IMR-90 (cell line): Measurements from ENCODE around the gene ARHGEF39. TPM values are rescaled to one million over a fixed set of nuclear protein-coding genes. Genes with fewer than 3 reads are reported as not detected.

Source experiments
- ATAC-seq: fragments of 200-7000 bp; cut with Tn5 transposase; 2 replicates; pipeline ENCODE4 v1.9.1; 2020; ENCODE audit warnings: low read depth, mild to moderate bottlenecking, moderate library complexity
- BruUV-seq: library from RNA; stranded (reverse); fragments of 400-500 nt; replicated peaks from 2 replicates; lab custom pipeline; 2021; lab: Mats Ljungman, UMichigan
- CTCF ChIA-PET: fragments of 300-600 bp; formaldehyde crosslinking; extraction: SDS; loops from one replicate; lab custom pipeline; 2021; ENCODE audit warnings: antibody characterized with exemption; lab: Yijun Ruan, JAX
- POLR2A ChIA-PET: fragments of 300-600 bp; sonication (Branson Sonifier 250); formaldehyde crosslinking; loops from one replicate; lab custom pipeline; 2022; ENCODE audit warnings: antibody characterized with exemption; ENCODE audit not compliant: unreplicated experiment; lab: Charles Lee
- DNase-seq: peaks from one replicate; pipeline ENCODE4 v3.0.0; 2013
- H2AFZ ChIP-seq: replicated peaks from 2 replicates; pipeline ENCODE3; 2013; ENCODE audit warnings: low read length, mild to moderate bottlenecking; ENCODE audit not compliant: poor library complexity
- H2AK5ac ChIP-seq: 2 replicates; pipeline ENCODE4 v1.6.1; 2013; ENCODE audit warnings: low read depth, low read length, inconsistent platforms
- H2AK9ac ChIP-seq: replicated peaks from 2 replicates; pipeline ENCODE3; 2013; ENCODE audit warnings: mild to moderate bottlenecking, low read depth, low read length, moderate library complexity; ENCODE audit not compliant: poor library complexity
- H2BK120ac ChIP-seq: 2 replicates; pipeline ENCODE4 v1.6.1; 2013; ENCODE audit warnings: low read depth, low read length, inconsistent platforms
- H2BK15ac ChIP-seq: 3 replicates; pipeline ENCODE4 v1.6.1; 2013; ENCODE audit warnings: low read depth, low read length, inconsistent platforms
- H2BK20ac ChIP-seq: 2 replicates; pipeline ENCODE4 v1.6.1; 2013; ENCODE audit warnings: low read depth, mild to moderate bottlenecking, inconsistent platforms, low read length, moderate library complexity
- H2BK5ac ChIP-seq: 2 replicates; pipeline ENCODE4 v1.6.1; 2013; ENCODE audit warnings: mild to moderate bottlenecking, low read depth, low read length, inconsistent platforms; ENCODE audit not compliant: poor library complexity, severe bottlenecking
- H3K14ac ChIP-seq: replicated peaks from 2 replicates; pipeline ENCODE4 v1.6.1; 2013; ENCODE audit warnings: low read depth, low read length, inconsistent platforms
- H3K18ac ChIP-seq: 2 replicates; pipeline ENCODE4 v1.6.1; 2013; ENCODE audit warnings: low read depth, low read length, control low read depth
- H3K23ac ChIP-seq: 2 replicates; pipeline ENCODE4 v1.6.1; 2013; ENCODE audit warnings: low read depth, low read length, inconsistent platforms
- H3K27ac ChIP-seq: 2 replicates; pipeline ENCODE4 v1.5.1; 2013; ENCODE audit warnings: mild to moderate bottlenecking, control low read depth, low read length; ENCODE audit not compliant: insufficient read depth
- H3K27me3 ChIP-seq: 2 replicates; pipeline ENCODE4 v1.6.1; 2013; ENCODE audit warnings: low read length; ENCODE audit not compliant: control insufficient read depth, insufficient read depth
- H3K36me3 ChIP-seq: 2 replicates; pipeline ENCODE4 v1.6.1; 2013; ENCODE audit warnings: low read length, mixed read lengths; ENCODE audit not compliant: control insufficient read depth, insufficient read depth
- H3K4ac ChIP-seq: 2 replicates; pipeline ENCODE4 v1.6.1; 2013; ENCODE audit warnings: low read depth, low read length, inconsistent platforms
- H3K4me1 ChIP-seq: 2 replicates; pipeline ENCODE4 v1.6.1; 2013; ENCODE audit warnings: low read length, mixed read lengths; ENCODE audit not compliant: control insufficient read depth, insufficient read depth
- H3K4me2 ChIP-seq: 2 replicates; pipeline ENCODE4 v1.6.1; 2013; ENCODE audit warnings: low read depth, mild to moderate bottlenecking, control low read depth, low read length, moderate library complexity
- H3K4me3 ChIP-seq: 2 replicates; pipeline ENCODE4 v1.5.1; 2013; ENCODE audit warnings: low read depth, mild to moderate bottlenecking, control low read depth, low read length, moderate library complexity; ENCODE audit not compliant: insufficient read depth
- H3K56ac ChIP-seq: 2 replicates; pipeline ENCODE4 v1.6.1; 2013; ENCODE audit warnings: low read length, inconsistent platforms; ENCODE audit not compliant: insufficient read depth; ENCODE audit errors: extremely low read depth
- H3K79me1 ChIP-seq, 2 experiments: 2 replicates each; pipeline ENCODE4 v1.6.1; 2013; ENCODE audit warnings: low read length in 2 of 2, inconsistent platforms in 1 of 2, low read depth in 1 of 2
- H3K9ac ChIP-seq: 2 replicates; pipeline ENCODE4 v1.6.1; 2013; ENCODE audit warnings: low read depth, low read length, control low read depth
- H3K9me1 ChIP-seq: 2 replicates; pipeline ENCODE4 v1.6.1; 2013; ENCODE audit warnings: low read length, inconsistent platforms; ENCODE audit not compliant: insufficient read depth
- H3K9me3 ChIP-seq: 2 replicates; pipeline ENCODE4 v1.6.1; 2013; ENCODE audit warnings: low read length; ENCODE audit not compliant: control insufficient read depth, insufficient read depth
- H4K20me1 ChIP-seq: 2 replicates; pipeline ENCODE4 v1.6.1; 2013; ENCODE audit warnings: low read length, inconsistent platforms; ENCODE audit not compliant: insufficient read depth
- H4K5ac ChIP-seq: 2 replicates; pipeline ENCODE4 v1.6.1; 2013; ENCODE audit warnings: mild to moderate bottlenecking, low read depth, low read length, control low read depth
- H4K8ac ChIP-seq, 2 experiments: 2 replicates each; pipeline ENCODE4 v1.6.1; 2013; ENCODE audit warnings: low read depth in 2 of 2, low read length in 2 of 2, control low read depth in 1 of 2, inconsistent platforms in 1 of 2
- H4K91ac ChIP-seq: 2 replicates; pipeline ENCODE4 v1.6.1; 2013; ENCODE audit warnings: low read depth, low read length, inconsistent platforms; ENCODE audit not compliant: insufficient read depth
- NFE2L2 ChIP-seq: fragments of 150-350 bp; IDR thresholded peaks from 2 replicates; pipeline ENCODE4 v1.6.1; 2016; ENCODE audit warnings: low read depth, mild to moderate bottlenecking, low read length
- SMC3 ChIP-seq: fragments of 150-350 bp; IDR thresholded peaks from 2 replicates; pipeline ENCODE4 v1.6.1; 2016; ENCODE audit warnings: low read depth, mild to moderate bottlenecking, antibody characterized with exemption, low read length, moderate library complexity
- WGBS, 2 experiments: methylation state at CpG; one replicate each; pipeline versions ENCODE4 v1.1.5 to v1.1.7; 2013; ENCODE audit warnings: missing lambda C conversion rate in 2 of 2; ENCODE audit not compliant: insufficient read length in 1 of 2; ENCODE audit errors: extremely low coverage in 2 of 2; 5-methylcytosine and 5-hydroxymethylcytosine counted together
- dilution Hi-C: fragments of 300-500 bp; cut with HindIII; formaldehyde crosslinking; loops from one replicate; pipeline ENCODE4 v1.14.3; 2018; ENCODE audit warnings: low sequenced_read_pairs; ENCODE audit not compliant: unreplicated experiment
- in situ Hi-C: fragments of 300-500 bp; cut with MboI; formaldehyde crosslinking; loops from 3 replicates; pipeline ENCODE4 v1.14.3; 2019; ENCODE audit warnings: low sequenced_read_pairs, inconsistent platforms, mixed read lengths
- intact Hi-C: fragments of 100-400 bp; cut with micrococcal nuclease; formaldehyde crosslinking; loops from 2 replicates; pipeline ENCODE4 v1.10.0; 2022
- polyA plus RNA-seq, 3 experiments: library from polyadenylated mRNA; depleted of rRNA; stranded (reverse); fragments of >200 nt; gene quantifications; 2 replicates each; pipeline ENCODE4 v1.2.3, GENCODE V29; 2012; ENCODE audit warnings: low replicate concordance in 1 of 3
- total RNA-seq: library from RNA; depleted of rRNA; stranded (reverse); fragments of >200 nt; gene quantifications from 2 replicates; pipeline ENCODE4 v1.2.3, GENCODE V29; 2012

Gene ARHGEF39
- total and polyA plus RNA-seq, 2 of the 4 experiments (the other 2 are of a cell fraction), result 2.5 to 2.8 TPM

GRCh38 chr9:35687306-35687705, 22.3 kb upstream of the ARHGEF39 start:
- intact Hi-C loops, result loop anchor here (10.0 kb wide), 1 partner anchor 83 kb away; the partner anchor contains the start of gene TESK1
- peak overlapping the region; percentile 67 for H2AK9ac ChIP-seq
- H2BK120ac ChIP-seq, result no peak overlapping the region
- H4K5ac ChIP-seq, result no peak overlapping the region
- no peak overlapping the region for H4K8ac ChIP-seq
- H3K36me3 ChIP-seq, result peaks cover 57% of the 10 kb centered on the region
- dilution Hi-C loops, result no loop called here
- no peak overlapping the region for H2BK15ac ChIP-seq
- ChIA-PET POLR2A (interaction anchor here (0.5 to 3.8 kb wide), 5 partner anchors 9 to 198 kb away, joined by 5 to 14 read pairs (median 10); partner anchors contain the start of genes CCDC107, RMRP and RUSC2), CTCF (no interaction called here)
- no peak overlapping the region for H3K18ac ChIP-seq
- TF ChIP-seq SMC3 (no peak), NFE2L2 (no peak)
- no peak overlapping the region for H2BK20ac ChIP-seq
- peak overlapping the region; percentile 98 for H2BK5ac ChIP-seq
- H3K27me3 ChIP-seq, result no peaks in the 10 kb centered on the region
- H2AFZ ChIP-seq, result no peak overlapping the region
- peak overlapping the region; percentile 13; the same call in 1 of the 2 replicates for H2AK5ac ChIP-seq
- peaks cover 45% of the 10 kb centered on the region for H3K4me1 ChIP-seq
- peak overlapping the region; percentile 83 for H3K4me3 ChIP-seq
- H3K4me2 ChIP-seq, result peak overlapping the region; percentile 97
- peak overlapping the region; percentile 61; the same call in 1 of the 2 replicates for H3K56ac ChIP-seq
- no peak overlapping the region for H4K91ac ChIP-seq
- WGBS, 2 experiments, result no CpG with 5 or more reads among the region's 2 CpGs
- ATAC-seq (no peak), DNase-seq (no peak)
- H3K14ac ChIP-seq, result peak overlapping the region; percentile 100
- no TSS peak for BruUV-seq
- H3K9me1 ChIP-seq, result peaks cover 33% of the 10 kb centered on the region
- H3K4ac ChIP-seq, result peak overlapping the region; percentile 13; the same call in 1 of the 2 replicates
- in situ Hi-C loops, result no loop called here
- H3K9ac ChIP-seq, result peak overlapping the region; percentile 98
- H3K27ac ChIP-seq, result peak overlapping the region; percentile 90
- H3K79me1 ChIP-seq, result peaks cover 13 to 84% of the 10 kb centered on the region in 2 experiments
- peak overlapping the region; percentile 92 for H3K23ac ChIP-seq
- H4K20me1 ChIP-seq, result peaks cover 74% of the 10 kb centered on the region
- H3K9me3 ChIP-seq, result no peaks in the 10 kb centered on the region
